ENCODE measurements around the gene TBC1D23. TPM values are rescaled to one million over a fixed set of nuclear protein-coding genes. Genes with fewer than 3 reads are reported as not detected.
"Not testable (repeated sequence)": the region's sequence is repeated elsewhere in the genome, so short reads cannot be mapped to it uniquely, and the experiment has no call there.

The TBC1D23 gene
- polyA plus RNA-seq, 3 donors, result 31.3 to 40.1 (median 37.1) TPM

GRCh38 chr3:100245136-100245535 is 15.7 kb upstream of the TBC1D23 start:
- DNase-seq (ENCODE audit: extremely low read depth in 1 of 11, low read depth in 9 of 11, low spot score in 4 of 11), result no peak

GRCh38 chr3:100245927-100246326 is 14.9 kb upstream of the TBC1D23 start:
- DNase-seq (ENCODE audit: extremely low read depth in 1 of 11, low read depth in 9 of 11, low spot score in 4 of 11), result no peak

- no peak for DNase-seq (ENCODE audit: extremely low read depth in 1 of 11, low read depth in 9 of 11, low spot score in 4 of 11)
These were observed 13.8 kb upstream of the TBC1D23 start for GRCh38 chr3:100246999-100247398.

GRCh38 chr3:100252001-100252400 is 8.8 kb upstream of the TBC1D23 start:
- no peak for DNase-seq (ENCODE audit: extremely low read depth in 1 of 11, low read depth in 9 of 11, low spot score in 4 of 11)

GRCh38 chr3:100254168-100254777 is 6.5 kb upstream of the TBC1D23 start:
- DNase-seq (ENCODE audit: extremely low read depth in 1 of 11, low read depth in 9 of 11, low spot score in 4 of 11), result peak; percentile 44 to 79 (median 62)

- DNase-seq (ENCODE audit: extremely low read depth in 1 of 11, low read depth in 9 of 11, low spot score in 4 of 11), result no peak
These were observed 4.1 kb upstream of the TBC1D23 start for GRCh38 chr3:100256731-100257151.

GRCh38 chr3:100257586-100257985 is 3.2 kb upstream of the TBC1D23 start:
- no peak for DNase-seq (ENCODE audit: extremely low read depth in 1 of 11, low read depth in 9 of 11, low spot score in 4 of 11)

- DNase-seq (ENCODE audit: extremely low read depth in 1 of 11, low read depth in 9 of 11, low spot score in 4 of 11), result peak in 10 of 11 donors; percentile 22 to 55 (median 38)
These were observed 609 bp upstream of the TBC1D23 start for GRCh38 chr3:100260081-100260684.

- no peak for DNase-seq (ENCODE audit: extremely low read depth in 1 of 11, low read depth in 9 of 11, low spot score in 4 of 11)
These were observed 702 bp downstream of the TBC1D23 start for GRCh38 chr3:100261485-100261903.

GRCh38 chr3:100262925-100263324 is 2.1 kb downstream of the TBC1D23 start:
- DNase-seq (ENCODE audit: extremely low read depth in 1 of 11, low read depth in 9 of 11, low spot score in 4 of 11), result not testable (repeated sequence)

- no peak for DNase-seq (ENCODE audit: extremely low read depth in 1 of 11, low read depth in 9 of 11, low spot score in 4 of 11)
These were observed 2.8 kb downstream of the TBC1D23 start for GRCh38 chr3:100263583-100263982.

GRCh38 chr3:100264242-100264641 is 3.5 kb downstream of the TBC1D23 start:
- DNase-seq (ENCODE audit: extremely low read depth in 1 of 11, low read depth in 9 of 11, low spot score in 4 of 11), result no peak

GRCh38 chr3:100265016-100265415 is 4.2 kb downstream of the TBC1D23 start:
- no peak for DNase-seq (ENCODE audit: extremely low read depth in 1 of 11, low read depth in 9 of 11, low spot score in 4 of 11)

GRCh38 chr3:100266531-100266930 is 5.7 kb downstream of the TBC1D23 start:
- no peak for DNase-seq (ENCODE audit: extremely low read depth in 1 of 11, low read depth in 9 of 11, low spot score in 4 of 11)

- no peak for DNase-seq (ENCODE audit: extremely low read depth in 1 of 11, low read depth in 9 of 11, low spot score in 4 of 11)
These were observed 7.4 kb downstream of the TBC1D23 start for GRCh38 chr3:100268156-100268555.

GRCh38 chr3:100269001-100269400 is 8.2 kb downstream of the TBC1D23 start:
- DNase-seq (ENCODE audit: extremely low read depth in 1 of 11, low read depth in 9 of 11, low spot score in 4 of 11), result no peak

GRCh38 chr3:100269410-100270214 is 8.8 kb downstream of the TBC1D23 start:
- no peak for DNase-seq (ENCODE audit: extremely low read depth in 1 of 11, low read depth in 9 of 11, low spot score in 4 of 11)

GRCh38 chr3:100270215-100270583 is 9.4 kb downstream of the TBC1D23 start:
- DNase-seq (ENCODE audit: extremely low read depth in 1 of 11, low read depth in 9 of 11, low spot score in 4 of 11), result no peak

GRCh38 chr3:100271522-100271921 is 10.7 kb downstream of the TBC1D23 start:
- DNase-seq (ENCODE audit: extremely low read depth in 1 of 11, low read depth in 9 of 11, low spot score in 4 of 11), result no peak
